Body of pancreas (tissue), 4 donors: ENCODE results near the gene GPR107.

Source experiments
- CTCF ChIP-seq, 7 experiments: fragments of 450-650 bp in 4 of 7; fragments of 200-600 bp in 3 of 7; sonication (generic) in 3 of 7; IDR thresholded peaks; one replicate each; pipeline ENCODE4 v1.5.1; 2016 to 2019; ENCODE audit warnings: antibody characterized with exemption in 7 of 7
- POLR2A ChIP-seq, 3 donors: fragments of 450-650 bp; IDR thresholded peaks; one replicate each; pipeline ENCODE4 v1.6.1; 2016; ENCODE audit warnings: antibody characterized with exemption in 3 of 3, mild to moderate bottlenecking in 2 of 3

- TF ChIP-seq CTCF (IDR thresholded peaks at IDR 0.05) (no peak), POLR2A (IDR thresholded peaks at IDR 0.05) (no peak)
Observed at GRCh38 chr9:130062750-130063149, 9.0 kb downstream of the GPR107 start.
